Measurements from ENCODE around the gene CYTIP.
"Not testable (repeated sequence)": the region's sequence is repeated elsewhere in the genome, so short reads cannot be mapped to it uniquely, and the experiment has no call there.

The CYTIP gene

GRCh38 chr2:157368508-157368907 lies 75.4 kb downstream of the CYTIP start:
- DNase-seq (ENCODE audit: low spot score): not testable (repeated sequence)

- no peak for DNase-seq (ENCODE audit: low spot score)
Measured at GRCh38 chr2:157367704-157368103, 76.2 kb downstream of the CYTIP start.

Measured in NAMALWA (cell line).